Stimulated activated CD8-positive, alpha-beta memory T cell treated with anti-CD3 and anti-CD28 coated beads, Interleukin-2, amount 100 ng/mL, for 48 hours (primary cell): ENCODE measurements around the gene KIF3A.
"Not testable (repeated sequence)": the region's sequence is repeated elsewhere in the genome, so short reads cannot be mapped to it uniquely, and the experiment has no call there.

Source experiments
- DNase-seq, 2 donors: peaks; one replicate each; pipeline ENCODE4 v3.0.0-alpha.2; 2020; ENCODE audit warnings: low read depth in 2 of 2

The KIF3A gene

GRCh38 chr5:132718544-132719312 is 18.6 kb downstream of the KIF3A start:
- DNase-seq: no peak

- DNase-seq: no peak
Observed at GRCh38 chr5:132714456-132715307, 22.7 kb downstream of the KIF3A start.

GRCh38 chr5:132708645-132709044 is 28.7 kb downstream of the KIF3A start:
- DNase-seq: no peak

GRCh38 chr5:132704875-132705274 is 32.5 kb downstream of the KIF3A start:
- DNase-seq: no peak

- DNase-seq: no peak
Observed at GRCh38 chr5:132695956-132696355, 41.4 kb downstream of the KIF3A start.

- no peak for DNase-seq
Observed at GRCh38 chr5:132692632-132692967, 44.7 kb downstream of the KIF3A start.

GRCh38 chr5:132691755-132692631 is 45.4 kb downstream of the KIF3A start:
- DNase-seq: not testable (repeated sequence)

GRCh38 chr5:132690156-132690555 is 47.2 kb downstream of the KIF3A start:
- no peak for DNase-seq

GRCh38 chr5:132689513-132689912 is 47.8 kb downstream of the KIF3A start:
- DNase-seq: no peak

- DNase-seq: no peak
Observed at GRCh38 chr5:132688536-132689339, 48.6 kb downstream of the KIF3A start.

- no peak for DNase-seq
Observed at GRCh38 chr5:132687995-132688394, 49.4 kb downstream of the KIF3A start.

- no peak for DNase-seq
Observed at GRCh38 chr5:132686193-132686592, 51.2 kb downstream of the KIF3A start.

GRCh38 chr5:132684922-132685720 is 52.2 kb downstream of the KIF3A start:
- no peak for DNase-seq

GRCh38 chr5:132684491-132684890 is 52.9 kb downstream of the KIF3A start:
- no peak for DNase-seq

GRCh38 chr5:132681983-132682382 is 55.4 kb downstream of the KIF3A start:
- no peak for DNase-seq

GRCh38 chr5:132681476-132681831 is 55.9 kb downstream of the KIF3A start:
- DNase-seq: no peak

GRCh38 chr5:132680780-132681475 is 56.4 kb downstream of the KIF3A start:
- no peak for DNase-seq

GRCh38 chr5:132679717-132680380 is 57.5 kb downstream of the KIF3A start:
- DNase-seq: no peak

GRCh38 chr5:132679166-132679565 is 58.2 kb downstream of the KIF3A start:
- no peak for DNase-seq
